ENCODE data around the gene ETFB.
A peak's percentile ranks its signal among the peaks of the same experiment; 100 is the strongest.

ETFB gene

GRCh38 chr19:51361239-51361638 is 4.9 kb downstream of the ETFB start:
- no peaks in the 10 kb centered on the region for H3K9me3 ChIP-seq (replicated peaks in 1 of 11)
- no peak for TF ChIP-seq Cebpa-rat (IDR thresholded peaks at IDR 0.05)
- peaks cover 39 to 57% (median 46%) of the 10 kb centered on the region in 10 experiments for H3K4me1 ChIP-seq

GRCh38 chr19:51359294-51359693 is 6.9 kb downstream of the ETFB start:
- H3K27me3 ChIP-seq: no peaks in the 10 kb centered on the region
- peaks cover 0 to 13% (median 5%) of the 10 kb centered on the region in 11 experiments; a peak in 9 of 22 replicates for H3K36me3 ChIP-seq
- no peak overlapping the region for H3K4me3 ChIP-seq
- H4K20me1 ChIP-seq: peaks cover 0 to 11% (median 0%) of the 10 kb centered on the region in 11 experiments; a peak in 4 of 22 replicates
- H3K27ac ChIP-seq: no peak overlapping the region
- H3K9ac ChIP-seq: peak overlapping the region in 1 of 11 experiments; percentile 31; a peak in 1 of 22 replicates
- no peak overlapping the region for H3K4me2 ChIP-seq
- H3K9me3 ChIP-seq (replicated peaks in 1 of 11): no peaks in the 10 kb centered on the region
- peaks cover 25 to 43% (median 32%) of the 10 kb centered on the region in 10 experiments for H3K4me1 ChIP-seq
- TF ChIP-seq Cebpa-rat (IDR thresholded peaks at IDR 0.05): no peak

More at GRCh38 chr19:51361239-51361638, 4.9 kb downstream of the ETFB start:
- Histone ChIP-seq H3K36me3 (peaks cover 0 to 12% (median 3%) of the 10 kb centered on the region in 11 experiments; a peak in 9 of 22 replicates), H3K4me2 (no peak overlapping the region; a peak in 1 of 22 replicates), H3K27me3 (no peaks in the 10 kb centered on the region), H3K4me3 (no peak overlapping the region), H3K27ac (peak overlapping the region in 3 of 11 experiments; percentile 2 to 28 (median 25); a peak in 2 of 22 replicates), H4K20me1 (peaks cover 0 to 9% (median 0%) of the 10 kb centered on the region in 11 experiments; a peak in 3 of 22 replicates), H3K9ac (0 out of 22 replicates have a peak overlapping the region, but pooled peaks of 2 of the 11 experiments have one; percentile 9 to 19)

GRCh38 chr19:51357952-51358351 is 8.2 kb downstream of the ETFB start:
- TF ChIP-seq Cebpa-rat (IDR thresholded peaks at IDR 0.05): no peak
- Histone ChIP-seq H3K27ac (no peak overlapping the region), H3K4me2 (peak overlapping the region in 2 of 11 experiments; percentile 5 to 31; a peak in 4 of 22 replicates), H3K36me3 (peaks cover 0 to 21% (median 5%) of the 10 kb centered on the region in 11 experiments; a peak in 11 of 22 replicates), H3K4me1 (peaks cover 15 to 30% (median 21%) of the 10 kb centered on the region in 10 experiments), H3K9me3 (replicated peaks in 1 of 11) (no peaks in the 10 kb centered on the region), H4K20me1 (peaks cover 0 to 8% (median 0%) of the 10 kb centered on the region in 11 experiments; a peak in 4 of 22 replicates), H3K4me3 (no peak overlapping the region), H3K9ac (0 out of 22 replicates have a peak overlapping the region, but pooled peaks of 1 of the 11 experiments have one; percentile 4), H3K27me3 (no peaks in the 10 kb centered on the region)

- H3K9ac ChIP-seq: no peak overlapping the region
- H3K27me3 ChIP-seq: no peaks in the 10 kb centered on the region
- no peak overlapping the region for H3K4me3 ChIP-seq
- no peak overlapping the region for H3K4me2 ChIP-seq
- TF ChIP-seq Cebpa-rat (IDR thresholded peaks at IDR 0.05): no peak
- peaks cover 8 to 37% (median 19%) of the 10 kb centered on the region in 11 experiments for H3K36me3 ChIP-seq
- H3K27ac ChIP-seq: no peak overlapping the region
- peaks cover 0 to 8% (median 0%) of the 10 kb centered on the region in 11 experiments; a peak in 3 of 22 replicates for H4K20me1 ChIP-seq
- peaks cover 4 to 13% (median 7%) of the 10 kb centered on the region in 10 experiments; a peak in 10 of 20 replicates for H3K4me1 ChIP-seq
- H3K9me3 ChIP-seq (replicated peaks in 1 of 11): no peaks in the 10 kb centered on the region; a peak in 1 of 22 replicates
Measured at GRCh38 chr19:51356159-51356801, 9.9 kb downstream of the ETFB start.

- Histone ChIP-seq H3K27me3 (no peaks in the 10 kb centered on the region), H3K4me2 (no peak overlapping the region), H3K27ac (peak overlapping the region in 1 of 11 experiments; percentile 40; a peak in 1 of 22 replicates), H3K4me3 (no peak overlapping the region), H3K9me3 (replicated peaks in 1 of 11) (no peaks in the 10 kb centered on the region; a peak in 1 of 22 replicates), H4K20me1 (peaks cover 0 to 8% (median 0%) of the 10 kb centered on the region in 11 experiments; a peak in 3 of 22 replicates), H3K4me1 (peaks cover 4 to 25% (median 7%) of the 10 kb centered on the region in 10 experiments; a peak in 12 of 20 replicates), H3K36me3 (peaks cover 22 to 50% (median 34%) of the 10 kb centered on the region in 11 experiments), H3K9ac (no peak overlapping the region; a peak in 1 of 22 replicates)
- TF ChIP-seq Cebpa-rat (IDR thresholded peaks at IDR 0.05): no peak
Measured at GRCh38 chr19:51354742-51355148, 11.4 kb downstream of the ETFB start.

GRCh38 chr19:51354103-51354741 is 12.0 kb downstream of the ETFB start:
- Histone ChIP-seq H3K4me1 (peaks cover 4 to 25% (median 7%) of the 10 kb centered on the region in 10 experiments; a peak in 12 of 20 replicates), H3K36me3 (peaks cover 22 to 55% (median 39%) of the 10 kb centered on the region in 11 experiments), H3K9me3 (replicated peaks in 1 of 11) (no peaks in the 10 kb centered on the region; a peak in 1 of 22 replicates), H3K27me3 (no peaks in the 10 kb centered on the region), H3K4me2 (no peak overlapping the region), H3K9ac (no peak overlapping the region; a peak in 1 of 22 replicates), H3K4me3 (no peak overlapping the region), H4K20me1 (peaks cover 0 to 8% (median 0%) of the 10 kb centered on the region in 11 experiments; a peak in 3 of 22 replicates), H3K27ac (peak overlapping the region in 2 of 11 experiments; percentile 18 to 40; a peak in 2 of 22 replicates)
- TF ChIP-seq Cebpa-rat (IDR thresholded peaks at IDR 0.05): no peak

- H3K4me1 ChIP-seq: peaks cover 0 to 19% (median 4%) of the 10 kb centered on the region in 10 experiments; a peak in 11 of 20 replicates
- no peaks in the 10 kb centered on the region for H3K27me3 ChIP-seq
- no peak for TF ChIP-seq Cebpa-rat (IDR thresholded peaks at IDR 0.05)
- H3K4me3 ChIP-seq: no peak overlapping the region
- H3K4me2 ChIP-seq: no peak overlapping the region
- H4K20me1 ChIP-seq: peaks cover 0 to 7% (median 0%) of the 10 kb centered on the region in 11 experiments; a peak in 3 of 22 replicates
- peaks cover 22 to 63% (median 44%) of the 10 kb centered on the region in 11 experiments for H3K36me3 ChIP-seq
- H3K9me3 ChIP-seq (replicated peaks in 1 of 11): no peaks in the 10 kb centered on the region; a peak in 1 of 22 replicates
- H3K27ac ChIP-seq: no peak overlapping the region; a peak in 1 of 22 replicates
- H3K9ac ChIP-seq: no peak overlapping the region
Measured at GRCh38 chr19:51352783-51353360, 13.3 kb downstream of the ETFB start.

- Histone ChIP-seq H3K27ac (peak overlapping the region in 7 of 11 experiments; percentile 19 to 66 (median 45); a peak in 11 of 22 replicates), H3K4me1 (peaks cover 0 to 17% (median 4%) of the 10 kb centered on the region in 10 experiments; a peak in 10 of 20 replicates), H3K36me3 (peaks cover 22 to 72% (median 56%) of the 10 kb centered on the region in 11 experiments), H3K27me3 (no peaks in the 10 kb centered on the region), H3K9ac (no peak overlapping the region; a peak in 2 of 22 replicates), H3K4me2 (peak overlapping the region in 4 of 11 experiments; percentile 2 to 29 (median 16); a peak in 4 of 22 replicates), H3K9me3 (replicated peaks in 1 of 11) (no peaks in the 10 kb centered on the region; a peak in 1 of 22 replicates), H3K4me3 (no peak overlapping the region), H4K20me1 (peaks cover 0 to 7% (median 0%) of the 10 kb centered on the region in 11 experiments; a peak in 3 of 22 replicates)
- no peak for TF ChIP-seq Cebpa-rat (IDR thresholded peaks at IDR 0.05)
Measured at GRCh38 chr19:51351266-51351990, 14.8 kb downstream of the ETFB start.
